GM20000 (cell line): ENCODE data around the gene OAT.

Source experiments
- DNase-seq: peaks from one replicate; pipeline ENCODE4 v3.0.0; 2012; ENCODE audit warnings: low spot score
- CTCF ChIP-seq: IDR thresholded peaks from 2 replicates; pipeline ENCODE4 v1.5.1; 2012; ENCODE audit warnings: mild to moderate bottlenecking, control low read depth; ENCODE audit errors: extremely low read depth, missing control alignments

OAT gene

GRCh38 chr10:124425227-124425962 is 6.7 kb upstream of the OAT start:
- DNase-seq = no peak

GRCh38 chr10:124423813-124424212 is 5.1 kb upstream of the OAT start:
- no peak for DNase-seq
- no peak for TF ChIP-seq CTCF

More at GRCh38 chr10:124425227-124425962, 6.7 kb upstream of the OAT start:
- TF ChIP-seq CTCF = no peak

- no peak for TF ChIP-seq CTCF
- no peak for DNase-seq
These were observed 4.0 kb upstream of the OAT start for GRCh38 chr10:124422742-124423141.

GRCh38 chr10:124420254-124420653 is 1.5 kb upstream of the OAT start:
- DNase-seq = no peak
- no peak for TF ChIP-seq CTCF

- no peak for TF ChIP-seq CTCF
- DNase-seq = no peak
These were observed 912 bp upstream of the OAT start for GRCh38 chr10:124419635-124420034.

GRCh38 chr10:124417895-124418725 is 613 bp downstream of the OAT start:
- no peak for TF ChIP-seq CTCF
- peak; percentile 63 for DNase-seq

- TF ChIP-seq CTCF = no peak
- DNase-seq = no peak
These were observed 2.0 kb downstream of the OAT start for GRCh38 chr10:124416733-124417132.
